ENCODE results near the gene DNAJC6.
"Not testable (repeated sequence)": the region's sequence is repeated elsewhere in the genome, so short reads cannot be mapped to it uniquely, and the experiment has no call there.

Gene DNAJC6

GRCh38 chr1:65434760-65435159, 125.4 kb downstream of the DNAJC6 start:
- no peak for FAIRE-seq

DNA sequence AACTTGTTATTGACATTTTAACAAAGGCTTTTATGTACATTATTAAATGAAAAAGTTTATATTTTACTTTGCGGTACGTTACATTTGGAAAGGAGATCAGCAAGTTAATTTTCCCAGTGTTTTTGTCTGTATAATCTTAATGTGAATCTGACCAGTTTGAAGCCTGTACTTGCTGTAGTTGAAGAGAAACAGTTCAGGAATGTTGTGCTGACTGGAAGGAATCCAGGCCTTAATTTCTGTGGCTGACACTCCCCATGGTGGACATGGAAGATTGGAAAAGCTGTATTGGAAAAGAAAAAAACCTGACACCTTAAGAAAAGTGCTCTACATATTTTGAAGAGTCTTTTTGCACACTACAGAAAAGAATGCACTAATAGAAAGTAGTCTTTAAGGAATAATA, 126.6 kb downstream of the DNAJC6 start:
- FAIRE-seq, result peak; percentile 36

DNA sequence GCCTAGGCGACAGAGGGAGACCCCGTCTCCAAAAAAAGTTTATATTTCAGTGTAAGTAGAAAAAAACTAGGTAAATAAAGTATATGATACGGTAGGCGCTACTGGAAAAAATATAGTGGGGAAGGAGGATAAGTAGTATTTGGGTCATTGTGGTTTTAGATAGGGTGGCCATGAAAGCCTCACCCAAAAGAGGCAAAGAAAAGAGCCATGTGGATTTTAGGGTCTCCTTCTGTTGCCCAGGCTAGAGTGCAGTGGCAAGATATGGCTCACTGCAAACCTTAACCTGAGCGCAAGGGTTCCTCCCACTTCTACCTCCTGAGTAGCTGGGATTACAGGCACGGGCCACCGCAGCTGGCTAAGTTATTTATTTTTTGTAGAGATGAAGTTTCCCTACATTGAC, 128.3 kb downstream of the DNAJC6 start:
- no peak for FAIRE-seq

- no peak for FAIRE-seq
Measured at GRCh38 chr1:65440322-65440900, 131.1 kb downstream of the DNAJC6 start.

DNA sequence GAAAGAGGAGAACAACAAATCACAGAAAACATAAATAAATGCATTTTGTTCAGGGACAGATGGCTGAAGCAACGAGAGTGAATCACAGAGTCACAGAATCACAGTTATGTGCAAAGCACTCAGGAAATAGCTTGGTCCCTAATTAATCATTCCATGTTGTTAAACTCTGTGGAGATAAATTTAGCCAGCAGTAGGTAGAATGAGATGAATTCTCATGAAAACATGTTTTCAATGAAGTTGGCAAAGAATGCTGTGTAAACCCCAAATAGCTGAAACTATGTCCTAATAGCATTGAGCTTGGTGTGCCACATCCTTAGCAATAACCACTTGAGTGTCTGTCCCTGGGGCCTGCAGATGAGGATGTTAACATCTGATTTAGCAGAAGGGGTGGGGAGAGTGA, 131.6 kb downstream of the DNAJC6 start:
- no peak for FAIRE-seq

DNA sequence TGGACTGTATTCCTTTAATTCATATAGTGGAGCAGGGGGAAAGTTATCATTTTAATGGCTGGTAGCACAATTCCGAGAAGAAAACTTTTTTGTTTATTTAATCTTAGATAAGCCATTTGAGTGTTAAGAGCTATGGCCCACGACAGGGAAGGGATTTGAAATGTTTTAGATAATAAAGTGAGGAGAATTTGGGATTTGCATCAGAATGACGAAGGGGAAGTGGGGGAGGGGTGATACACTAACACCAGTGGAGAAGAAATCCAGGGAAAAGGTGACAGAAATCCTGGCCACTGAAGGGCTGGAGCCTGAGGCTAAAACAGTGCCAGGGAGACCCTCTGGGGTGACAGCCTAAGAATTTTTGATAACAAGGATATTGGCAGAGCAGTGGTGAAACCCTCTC, 132.1 kb downstream of the DNAJC6 start:
- no peak for FAIRE-seq

GRCh38 chr1:65442442-65442841, 133.1 kb downstream of the DNAJC6 start:
- no peak for FAIRE-seq

DNA sequence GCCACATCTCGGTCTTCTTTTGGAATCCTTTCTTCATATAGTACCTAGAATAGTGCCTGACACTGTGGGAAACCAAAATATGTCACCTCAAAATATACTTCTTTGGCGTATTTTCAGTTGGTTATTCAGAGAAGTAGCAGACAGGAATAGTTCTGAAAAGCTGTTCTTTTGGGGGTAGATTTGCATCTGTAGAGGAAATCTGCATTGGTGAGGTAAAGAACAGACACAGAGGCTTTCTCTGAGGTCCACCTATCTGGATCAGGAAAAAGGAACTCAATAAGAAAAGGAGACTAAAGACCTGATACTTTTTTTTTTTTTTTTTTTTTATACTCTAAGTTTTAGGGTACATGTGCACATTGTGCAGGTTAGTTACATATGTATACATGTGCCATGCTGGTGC, 134.3 kb downstream of the DNAJC6 start:
- no peak for FAIRE-seq

GRCh38 chr1:65444128-65444640, 134.8 kb downstream of the DNAJC6 start:
- no peak for FAIRE-seq

DNA sequence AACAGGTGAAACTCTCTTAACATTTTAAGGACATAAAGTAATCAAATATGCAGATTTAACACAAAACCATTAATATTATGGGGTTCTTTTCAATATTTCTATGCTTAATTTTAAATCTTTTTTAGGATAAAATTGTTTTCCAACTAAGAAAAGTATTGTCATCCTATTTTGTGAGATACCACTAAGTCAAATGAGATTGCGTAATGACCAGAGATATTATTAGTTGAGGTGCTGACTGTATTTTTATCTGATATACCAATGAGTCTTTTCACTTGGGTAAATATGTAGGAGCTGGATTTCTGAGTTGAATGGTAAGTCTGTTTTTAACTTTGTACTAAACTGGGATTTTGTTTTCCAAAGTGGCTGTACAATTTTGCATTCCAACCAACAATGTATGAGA, 136.5 kb downstream of the DNAJC6 start:
- FAIRE-seq, result no peak

- FAIRE-seq, result peak; percentile 49
Measured at GRCh38 chr1:65449214-65449823, 140.0 kb downstream of the DNAJC6 start.

DNA sequence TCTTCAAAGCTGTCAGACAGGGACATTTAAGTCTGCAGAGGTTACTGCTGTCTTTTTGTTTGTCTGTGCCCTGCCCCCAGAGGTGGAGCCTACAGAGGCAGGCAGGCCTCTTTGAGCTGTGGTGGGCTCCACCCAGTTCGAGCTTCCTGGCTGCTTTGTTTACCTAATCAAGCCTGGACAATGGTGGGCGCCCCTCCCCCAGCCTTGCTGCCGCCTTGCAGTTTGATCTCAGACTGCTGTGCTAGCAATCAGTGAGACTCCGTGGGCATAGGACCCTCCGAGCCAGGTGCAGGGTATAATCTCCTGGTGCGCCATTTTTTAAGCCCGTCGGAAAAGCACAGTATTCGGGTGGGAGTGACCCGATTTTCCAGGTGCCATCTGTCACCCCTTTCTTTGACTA, 146.3 kb downstream of the DNAJC6 start:
- FAIRE-seq, result not testable (repeated sequence)

GRCh38 chr1:65456481-65456880, 147.1 kb downstream of the DNAJC6 start:
- no peak for FAIRE-seq

DNA sequence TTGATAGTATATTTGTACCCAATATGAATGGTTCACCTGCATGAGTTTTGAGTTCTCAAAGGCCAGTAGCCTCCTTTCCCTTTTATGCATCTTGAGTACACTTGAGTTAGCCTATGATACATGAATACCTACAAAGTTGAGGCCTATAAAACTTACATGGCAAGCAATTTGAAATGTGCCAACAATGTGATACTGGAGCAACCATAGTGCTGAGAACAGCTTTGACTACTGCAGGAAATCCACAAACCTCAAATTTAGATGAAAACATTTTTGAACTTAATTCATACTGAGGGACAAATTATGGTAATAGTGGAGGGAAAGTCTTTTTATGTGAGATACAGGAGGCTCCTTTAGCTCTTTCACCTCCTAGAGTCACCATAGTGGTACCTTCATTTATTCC, 148.5 kb downstream of the DNAJC6 start:
- no peak for FAIRE-seq

DNA sequence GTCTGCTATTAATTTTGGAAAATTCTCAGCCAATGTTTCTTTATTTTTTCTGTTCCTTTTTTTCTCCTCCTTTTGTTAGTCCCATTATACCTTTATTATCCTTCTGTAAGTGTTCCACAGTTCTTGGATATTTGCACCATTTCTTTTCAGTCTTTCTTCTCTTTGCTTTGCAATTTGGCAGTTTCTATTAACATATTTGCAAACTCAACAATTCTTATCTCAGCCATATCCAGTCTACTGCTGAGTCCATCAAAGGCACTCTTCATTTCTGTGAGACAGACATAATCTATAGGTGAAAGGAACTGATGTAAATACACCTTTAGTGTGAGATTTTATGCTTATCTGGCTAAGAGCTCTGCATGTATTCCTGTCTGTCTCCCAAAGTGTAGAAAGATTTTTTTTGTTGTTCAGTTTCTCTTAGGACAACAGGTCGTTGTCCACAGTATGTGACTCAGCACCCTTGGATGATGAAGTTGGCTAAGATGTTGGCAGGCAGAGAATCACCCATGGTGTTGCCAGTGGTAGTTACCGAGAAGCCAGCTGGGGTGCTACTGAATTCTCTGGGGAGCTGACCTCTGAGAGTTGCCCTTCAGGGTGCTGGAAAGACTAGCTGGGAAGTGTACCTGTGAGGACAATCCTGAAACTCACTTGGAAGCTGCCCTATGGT, 149.5 kb downstream of the DNAJC6 start:
- FAIRE-seq, result no peak

- FAIRE-seq, result no peak
Measured at GRCh38 chr1:65459397-65459768, 150.0 kb downstream of the DNAJC6 start.

All from G401.6 (cell line).